ENCODE measurements around the gene ZNF77.
"Not testable (repeated sequence)": the region's sequence is repeated elsewhere in the genome, so short reads cannot be mapped to it uniquely, and the experiment has no call there.

Gene ZNF77

GRCh38 chr19:2950286-2951124, 5.7 kb upstream of the ZNF77 start:
- Histone ChIP-seq H3K27ac (ENCODE audit: low read length) (peak overlapping the region; percentile 97), H3K4me1 (ENCODE audit: control insufficient read depth, insufficient read depth, low read length) (peaks cover 12% of the 10 kb centered on the region), H3K36me3 (ENCODE audit: control insufficient read depth in 2 of 2, insufficient read depth in 2 of 2, low read length in 2 of 2) (no peaks in the 10 kb centered on the region), H3K9me3 (ENCODE audit: control insufficient read depth in 2 of 2, low read length in 2 of 2) (no peaks in the 10 kb centered on the region), H3K27me3 (ENCODE audit: control insufficient read depth in 1 of 2, insufficient read depth in 2 of 2, low read length in 2 of 2) (no peaks in the 10 kb centered on the region), H3K9ac (ENCODE audit: low read length in 2 of 2) (peak overlapping the region; percentile 92 to 99), H3K4me3 (ENCODE audit: low read length in 2 of 2) (peak overlapping the region; percentile 97 to 99)

GRCh38 chr19:2949939-2950285, 5.1 kb upstream of the ZNF77 start:
- Histone ChIP-seq H3K9ac (ENCODE audit: low read length in 2 of 2) (peak overlapping the region; percentile 92 to 99), H3K27ac (ENCODE audit: low read length) (peak overlapping the region; percentile 97), H3K9me3 (ENCODE audit: control insufficient read depth in 2 of 2, low read length in 2 of 2) (no peaks in the 10 kb centered on the region), H3K36me3 (ENCODE audit: control insufficient read depth in 2 of 2, insufficient read depth in 2 of 2, low read length in 2 of 2) (no peaks in the 10 kb centered on the region), H3K27me3 (ENCODE audit: control insufficient read depth in 1 of 2, insufficient read depth in 2 of 2, low read length in 2 of 2) (no peaks in the 10 kb centered on the region), H3K4me1 (ENCODE audit: control insufficient read depth, insufficient read depth, low read length) (peaks cover 13% of the 10 kb centered on the region), H3K4me3 (ENCODE audit: low read length in 2 of 2) (peak overlapping the region; percentile 97 to 99)

- Histone ChIP-seq H3K9ac (ENCODE audit: low read length in 2 of 2) (peak overlapping the region; percentile 68 to 86), H3K9me3 (ENCODE audit: control insufficient read depth in 2 of 2, low read length in 2 of 2) (no peaks in the 10 kb centered on the region), H3K4me3 (ENCODE audit: low read length in 2 of 2) (peak overlapping the region; percentile 81 to 90), H3K36me3 (ENCODE audit: control insufficient read depth in 2 of 2, insufficient read depth in 2 of 2, low read length in 2 of 2) (no peaks in the 10 kb centered on the region), H3K27me3 (ENCODE audit: control insufficient read depth in 1 of 2, insufficient read depth in 2 of 2, low read length in 2 of 2) (no peaks in the 10 kb centered on the region), H3K4me1 (ENCODE audit: control insufficient read depth, insufficient read depth, low read length) (peaks cover 20% of the 10 kb centered on the region), H3K27ac (ENCODE audit: low read length) (peak overlapping the region; percentile 91)
These were observed 909 bp upstream of the ZNF77 start for GRCh38 chr19:2945575-2946184.

- Histone ChIP-seq H3K9ac (ENCODE audit: low read length in 2 of 2) (peak overlapping the region; percentile 78 to 86), H3K4me1 (ENCODE audit: control insufficient read depth, insufficient read depth, low read length) (peaks cover 15% of the 10 kb centered on the region), H3K9me3 (ENCODE audit: control insufficient read depth in 2 of 2, low read length in 2 of 2) (no peaks in the 10 kb centered on the region), H3K4me3 (ENCODE audit: low read length in 2 of 2) (peak overlapping the region; percentile 81 to 90), H3K27me3 (ENCODE audit: control insufficient read depth in 1 of 2, insufficient read depth in 2 of 2, low read length in 2 of 2) (no peaks in the 10 kb centered on the region), H3K27ac (ENCODE audit: low read length) (peak overlapping the region; percentile 91), H3K36me3 (ENCODE audit: control insufficient read depth in 2 of 2, insufficient read depth in 2 of 2, low read length in 2 of 2) (peaks cover 0 to 4% of the 10 kb centered on the region in 2 donors)
These were observed 382 bp downstream of the ZNF77 start for GRCh38 chr19:2944403-2944774.

GRCh38 chr19:2942928-2943640, 1.7 kb downstream of the ZNF77 start:
- peaks cover 1 to 10% of the 10 kb centered on the region in 2 donors for H3K36me3 ChIP-seq (ENCODE audit: control insufficient read depth in 2 of 2, insufficient read depth in 2 of 2, low read length in 2 of 2)
- peaks cover 11% of the 10 kb centered on the region for H3K4me1 ChIP-seq (ENCODE audit: control insufficient read depth, insufficient read depth, low read length)
- no peak overlapping the region for H3K4me3 ChIP-seq (ENCODE audit: low read length in 2 of 2)
- no peaks in the 10 kb centered on the region for H3K9me3 ChIP-seq (ENCODE audit: control insufficient read depth in 2 of 2, low read length in 2 of 2)
- H3K9ac ChIP-seq (ENCODE audit: low read length in 2 of 2): no peak overlapping the region
- no peaks in the 10 kb centered on the region for H3K27me3 ChIP-seq (ENCODE audit: control insufficient read depth in 1 of 2, insufficient read depth in 2 of 2, low read length in 2 of 2)
- H3K27ac ChIP-seq (ENCODE audit: low read length): no peak overlapping the region

DNA sequence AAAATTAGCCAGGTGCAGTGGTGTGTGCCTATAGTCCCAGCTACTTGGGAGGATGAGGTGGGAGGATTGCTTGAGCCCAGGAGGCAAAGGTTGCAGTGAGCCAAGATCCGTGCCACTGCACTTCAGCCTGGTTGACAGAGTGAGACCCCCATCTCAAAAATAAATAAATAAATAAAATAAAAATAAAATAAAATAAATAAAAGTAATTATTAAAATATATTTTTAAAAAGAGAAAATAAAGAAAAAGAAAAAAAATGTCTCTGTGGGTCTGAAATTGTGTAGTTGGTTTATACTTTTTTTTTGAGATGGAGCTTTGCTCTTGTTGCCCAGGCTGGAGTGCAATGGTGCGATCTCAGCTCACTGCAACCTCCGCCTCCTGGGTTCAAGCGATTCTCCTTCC, 8.9 kb downstream of the ZNF77 start:
- Histone ChIP-seq H3K9me3 (ENCODE audit: control insufficient read depth in 2 of 2, low read length in 2 of 2) (peaks cover 20 to 23% of the 10 kb centered on the region in 2 donors), H3K36me3 (ENCODE audit: control insufficient read depth in 2 of 2, insufficient read depth in 2 of 2, low read length in 2 of 2) (peaks cover 27 to 31% of the 10 kb centered on the region in 2 donors)
- H3K9ac ChIP-seq (ENCODE audit: low read length in 2 of 2): not testable (repeated sequence)

GRCh38 chr19:2933490-2933910, 11.3 kb downstream of the ZNF77 start:
- peaks cover 24 to 30% of the 10 kb centered on the region in 2 donors for H3K36me3 ChIP-seq (ENCODE audit: control insufficient read depth in 2 of 2, insufficient read depth in 2 of 2, low read length in 2 of 2)
- peak overlapping the region in 1 of 2 donors; percentile 0 for H3K4me3 ChIP-seq (ENCODE audit: low read length in 2 of 2)
- H3K9me3 ChIP-seq (ENCODE audit: control insufficient read depth in 2 of 2, low read length in 2 of 2): peaks cover 23 to 28% of the 10 kb centered on the region in 2 donors
- H3K4me1 ChIP-seq (ENCODE audit: control insufficient read depth, insufficient read depth, low read length): no peaks in the 10 kb centered on the region
- H3K27me3 ChIP-seq (ENCODE audit: control insufficient read depth in 1 of 2, insufficient read depth in 2 of 2, low read length in 2 of 2): no peaks in the 10 kb centered on the region
- no peak overlapping the region for H3K9ac ChIP-seq (ENCODE audit: low read length in 2 of 2)
- no peak overlapping the region for H3K27ac ChIP-seq (ENCODE audit: low read length)

More for the DNA sequence above, 8.9 kb downstream of the ZNF77 start:
- not testable (repeated sequence) for H3K27me3 ChIP-seq (ENCODE audit: control insufficient read depth in 1 of 2, insufficient read depth in 2 of 2, low read length in 2 of 2); H3K4me3 ChIP-seq (ENCODE audit: low read length in 2 of 2); H3K27ac ChIP-seq (ENCODE audit: low read length); H3K4me1 ChIP-seq (ENCODE audit: control insufficient read depth, insufficient read depth, low read length)

DNA sequence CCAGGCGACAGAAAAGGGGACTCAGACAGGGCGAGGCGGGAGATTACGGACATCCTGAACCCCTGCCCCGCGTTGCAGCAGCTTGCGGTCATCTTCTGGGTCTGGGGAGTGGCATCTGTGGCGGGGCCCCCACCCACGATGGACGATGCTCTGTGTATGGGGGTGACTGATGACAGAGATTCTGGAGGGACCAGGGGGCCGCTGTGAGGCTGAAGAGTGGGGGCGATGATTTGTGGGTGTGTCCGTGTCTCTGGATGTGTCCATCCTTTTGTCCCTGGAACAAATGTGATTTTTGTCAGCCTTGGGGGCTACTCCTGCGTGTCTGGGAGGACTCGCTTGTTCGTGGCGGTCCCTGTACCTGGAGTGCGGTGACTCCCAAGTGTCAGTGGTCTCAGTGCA, 17.7 kb downstream of the ZNF77 start:
- peaks cover 0 to 2% of the 10 kb centered on the region in 2 donors for H3K36me3 ChIP-seq (ENCODE audit: control insufficient read depth in 2 of 2, insufficient read depth in 2 of 2, low read length in 2 of 2)
- H3K27me3 ChIP-seq (ENCODE audit: control insufficient read depth in 1 of 2, insufficient read depth in 2 of 2, low read length in 2 of 2): no peaks in the 10 kb centered on the region
- H3K4me1 ChIP-seq (ENCODE audit: control insufficient read depth, insufficient read depth, low read length): no peaks in the 10 kb centered on the region
- H3K9ac ChIP-seq (ENCODE audit: low read length in 2 of 2): no peak overlapping the region
- H3K27ac ChIP-seq (ENCODE audit: low read length): no peak overlapping the region
- H3K9me3 ChIP-seq (ENCODE audit: control insufficient read depth in 2 of 2, low read length in 2 of 2): peaks cover 4 to 8% of the 10 kb centered on the region in 2 donors
- no peak overlapping the region for H3K4me3 ChIP-seq (ENCODE audit: low read length in 2 of 2)

- Histone ChIP-seq H3K4me3 (ENCODE audit: low read length in 2 of 2) (no peak overlapping the region), H3K9ac (ENCODE audit: low read length in 2 of 2) (no peak overlapping the region), H3K4me1 (ENCODE audit: control insufficient read depth, insufficient read depth, low read length) (no peaks in the 10 kb centered on the region), H3K9me3 (ENCODE audit: control insufficient read depth in 2 of 2, low read length in 2 of 2) (peaks cover 4 to 6% of the 10 kb centered on the region in 2 donors), H3K36me3 (ENCODE audit: control insufficient read depth in 2 of 2, insufficient read depth in 2 of 2, low read length in 2 of 2) (peaks cover 0 to 2% of the 10 kb centered on the region in 2 donors), H3K27ac (ENCODE audit: low read length) (no peak overlapping the region), H3K27me3 (ENCODE audit: control insufficient read depth in 1 of 2, insufficient read depth in 2 of 2, low read length in 2 of 2) (no peaks in the 10 kb centered on the region)
These were observed 18.3 kb downstream of the ZNF77 start for GRCh38 chr19:2926341-2927031.

GRCh38 chr19:2923510-2923909, 21.3 kb downstream of the ZNF77 start:
- no peaks in the 10 kb centered on the region for H3K9me3 ChIP-seq (ENCODE audit: control insufficient read depth in 2 of 2, low read length in 2 of 2)
- no peaks in the 10 kb centered on the region for H3K36me3 ChIP-seq (ENCODE audit: control insufficient read depth in 2 of 2, insufficient read depth in 2 of 2, low read length in 2 of 2)
- H3K27ac ChIP-seq (ENCODE audit: low read length): no peak overlapping the region
- H3K9ac ChIP-seq (ENCODE audit: low read length in 2 of 2): no peak overlapping the region
- no peak overlapping the region for H3K4me3 ChIP-seq (ENCODE audit: low read length in 2 of 2)
- H3K27me3 ChIP-seq (ENCODE audit: control insufficient read depth in 1 of 2, insufficient read depth in 2 of 2, low read length in 2 of 2): no peaks in the 10 kb centered on the region
- H3K4me1 ChIP-seq (ENCODE audit: control insufficient read depth, insufficient read depth, low read length): no peaks in the 10 kb centered on the region
